Suprapubic skin (tissue), 4 donors: Measurements from ENCODE around the gene OSBP2.

Experiments
- EP300 ChIP-seq: sonication (generic); formaldehyde crosslinking; IDR thresholded peaks from one replicate; pipeline ENCODE4 v1.6.1; 2017; ENCODE audit warnings: antibody characterized with exemption
- POLR2AphosphoS5 ChIP-seq, 3 donors: sonication (generic); formaldehyde crosslinking; IDR thresholded peaks; one replicate each; pipeline ENCODE4 v1.6.1; 2017; ENCODE audit warnings: antibody characterized with exemption in 3 of 3
- TF ChIP-seq, protein P1 (sequence below), 2 donors: fragments of 200-600 bp in 1 of 2; fragments of 450-650 bp in 1 of 2; sonication (generic) in 1 of 2; IDR thresholded peaks; one replicate each; pipeline ENCODE4 v1.5.1; 2016 to 2019; ENCODE audit warnings: antibody characterized with exemption in 2 of 2, mild to moderate bottlenecking in 1 of 2, moderate library complexity in 1 of 2

DNA sequence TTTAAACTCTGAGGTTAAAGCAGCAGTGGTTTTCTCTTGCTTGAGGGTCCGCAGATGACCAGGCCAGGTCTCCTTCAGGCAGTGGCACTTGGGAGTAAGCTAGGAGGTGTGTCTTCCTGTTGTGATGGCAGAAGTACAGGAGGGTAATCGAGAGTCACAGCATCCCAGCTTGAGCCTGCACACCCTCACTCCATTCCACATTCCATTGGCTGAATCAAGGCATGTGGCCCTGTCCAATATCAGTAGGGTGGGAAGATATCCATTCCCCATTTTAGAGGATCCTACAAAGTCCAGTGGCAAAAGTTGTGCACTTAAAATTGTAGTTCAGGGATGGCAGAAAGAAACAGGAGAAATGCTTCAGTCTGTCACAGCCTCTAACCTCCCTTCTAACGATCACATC is 23.3 kb downstream of the OSBP2 start:
- TF ChIP-seq, protein P1, sequence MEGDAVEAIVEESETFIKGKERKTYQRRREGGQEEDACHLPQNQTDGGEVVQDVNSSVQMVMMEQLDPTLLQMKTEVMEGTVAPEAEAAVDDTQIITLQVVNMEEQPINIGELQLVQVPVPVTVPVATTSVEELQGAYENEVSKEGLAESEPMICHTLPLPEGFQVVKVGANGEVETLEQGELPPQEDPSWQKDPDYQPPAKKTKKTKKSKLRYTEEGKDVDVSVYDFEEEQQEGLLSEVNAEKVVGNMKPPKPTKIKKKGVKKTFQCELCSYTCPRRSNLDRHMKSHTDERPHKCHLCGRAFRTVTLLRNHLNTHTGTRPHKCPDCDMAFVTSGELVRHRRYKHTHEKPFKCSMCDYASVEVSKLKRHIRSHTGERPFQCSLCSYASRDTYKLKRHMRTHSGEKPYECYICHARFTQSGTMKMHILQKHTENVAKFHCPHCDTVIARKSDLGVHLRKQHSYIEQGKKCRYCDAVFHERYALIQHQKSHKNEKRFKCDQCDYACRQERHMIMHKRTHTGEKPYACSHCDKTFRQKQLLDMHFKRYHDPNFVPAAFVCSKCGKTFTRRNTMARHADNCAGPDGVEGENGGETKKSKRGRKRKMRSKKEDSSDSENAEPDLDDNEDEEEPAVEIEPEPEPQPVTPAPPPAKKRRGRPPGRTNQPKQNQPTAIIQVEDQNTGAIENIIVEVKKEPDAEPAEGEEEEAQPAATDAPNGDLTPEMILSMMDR (IDR thresholded peaks at IDR 0.05): no peak
- TF ChIP-seq EP300 (no peak), POLR2AphosphoS5 (IDR thresholded peaks at IDR 0.05) (no peak)
